HG03571 (cell line): ENCODE measurements around the gene HEXIM2.

Experiments
- ATAC-seq: cut with Tn5 transposase; IDR thresholded peaks from one replicate; pipeline ENCODE4 v1.9.1; 2021; ENCODE audit not compliant: unreplicated experiment

HEXIM2 gene

GRCh38 chr17:45127548-45128300 is 34.0 kb upstream of the HEXIM2 start:
- no peak for ATAC-seq

GRCh38 chr17:45128331-45128730 is 33.3 kb upstream of the HEXIM2 start:
- no peak for ATAC-seq

GRCh38 chr17:45128989-45129388 is 32.7 kb upstream of the HEXIM2 start:
- no peak for ATAC-seq

GRCh38 chr17:45129426-45129939 is 32.2 kb upstream of the HEXIM2 start:
- ATAC-seq, result no peak

GRCh38 chr17:45129940-45130680 is 31.6 kb upstream of the HEXIM2 start:
- ATAC-seq, result no peak

GRCh38 chr17:45130681-45131615 is 30.7 kb upstream of the HEXIM2 start:
- ATAC-seq, result no peak

GRCh38 chr17:45131616-45132319 is 29.9 kb upstream of the HEXIM2 start:
- no peak for ATAC-seq

- no peak for ATAC-seq
These were observed 29.4 kb upstream of the HEXIM2 start, which contains the start of gene PLCD3 for GRCh38 chr17:45132320-45132571. Gene PLCD3 (minus strand): TSS chr17:45132515. CDS start chr17:45132410, 105 bp downstream.

GRCh38 chr17:45132572-45133463 is 28.9 kb upstream of the HEXIM2 start:
- ATAC-seq, result no peak

GRCh38 chr17:45135192-45135977 is 26.3 kb upstream of the HEXIM2 start, which contains the start of gene ACBD4:
Gene ACBD4 (plus strand): TSS chr17:45135687. CDS start chr17:45136145, 458 bp downstream.
- ATAC-seq, result peak; percentile 71

GRCh38 chr17:45135978-45136791 is 25.5 kb upstream of the HEXIM2 start:
- ATAC-seq, result no peak

- ATAC-seq, result no peak
These were observed 24.7 kb upstream of the HEXIM2 start for GRCh38 chr17:45136846-45137560.

GRCh38 chr17:45137561-45138305 is 23.9 kb upstream of the HEXIM2 start:
- ATAC-seq, result no peak

GRCh38 chr17:45138911-45139532 is 22.7 kb upstream of the HEXIM2 start:
- ATAC-seq, result no peak

GRCh38 chr17:45139533-45139920 is 22.1 kb upstream of the HEXIM2 start:
- ATAC-seq, result no peak

GRCh38 chr17:45143094-45143670 is 18.5 kb upstream of the HEXIM2 start:
- no peak for ATAC-seq
